Measurements from ENCODE around the gene HRH1.
A peak's percentile ranks its signal among the peaks of the same experiment; 100 is the strongest.
"Not testable (repeated sequence)": the region's sequence is repeated elsewhere in the genome, so short reads cannot be mapped to it uniquely, and the experiment has no call there.

HRH1 gene

GRCh38 chr3:11245827-11246662 lies 91.8 kb downstream of the HRH1 start:
- no peak for FAIRE-seq

DNA sequence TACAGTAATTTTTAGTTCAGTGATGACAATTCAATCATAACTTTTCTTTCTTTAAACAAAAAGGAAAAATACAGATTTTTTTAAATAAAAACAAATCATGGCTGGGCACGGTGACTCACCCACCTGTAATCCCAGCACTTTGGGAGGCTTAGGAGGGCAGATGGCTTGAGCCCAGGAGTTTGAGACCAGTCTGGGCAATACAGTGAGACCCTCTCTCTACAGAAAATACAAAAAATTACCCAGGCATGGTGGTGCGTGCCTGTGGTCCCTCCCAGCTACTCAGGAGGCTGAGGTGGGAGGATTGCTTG lies 92.3 kb downstream of the HRH1 start:
- no peak for FAIRE-seq

GRCh38 chr3:11247362-11247761 lies 93.1 kb downstream of the HRH1 start:
- no peak for FAIRE-seq

DNA sequence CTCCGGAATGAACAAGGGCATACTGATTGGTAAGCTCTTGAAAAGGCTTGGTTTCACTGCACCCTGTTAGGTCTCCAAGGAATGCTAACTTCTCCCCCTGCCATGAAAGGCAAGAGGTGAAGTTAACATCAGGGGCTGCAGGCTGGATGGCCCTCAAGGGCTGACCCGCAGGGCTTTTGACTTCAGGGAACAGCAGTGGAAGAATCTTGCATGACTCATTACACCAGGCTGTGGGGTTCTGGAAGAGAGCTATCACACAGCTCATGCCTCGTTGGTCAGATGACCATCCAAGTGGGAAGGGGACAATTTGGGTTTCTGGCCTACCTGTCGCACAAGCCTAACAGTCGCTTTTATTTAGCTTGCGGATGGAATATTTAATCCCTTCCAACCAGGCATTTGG lies 94.3 kb downstream of the HRH1 start:
- no peak for FAIRE-seq

GRCh38 chr3:11250902-11251806 lies 96.9 kb downstream of the HRH1 start:
- no peak for FAIRE-seq

DNA sequence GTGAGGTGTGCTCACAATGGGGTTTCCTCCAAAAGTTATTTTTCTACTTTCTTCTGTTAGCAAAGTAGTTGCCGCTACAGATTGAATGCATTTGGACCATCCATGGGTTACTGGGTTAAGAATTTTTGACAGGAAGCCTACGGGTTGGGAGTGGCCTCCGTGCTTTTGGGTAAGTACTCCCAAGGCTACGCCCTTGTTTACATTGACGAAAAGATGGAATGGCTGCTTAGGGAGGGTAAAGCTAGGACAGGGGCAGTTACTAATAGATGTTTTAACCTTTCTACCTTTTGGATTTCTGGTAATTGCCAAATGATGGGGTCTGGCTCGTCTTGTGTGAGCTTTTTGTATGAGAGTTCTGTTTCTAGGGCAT lies 97.5 kb downstream of the HRH1 start:
- FAIRE-seq = no peak

DNA sequence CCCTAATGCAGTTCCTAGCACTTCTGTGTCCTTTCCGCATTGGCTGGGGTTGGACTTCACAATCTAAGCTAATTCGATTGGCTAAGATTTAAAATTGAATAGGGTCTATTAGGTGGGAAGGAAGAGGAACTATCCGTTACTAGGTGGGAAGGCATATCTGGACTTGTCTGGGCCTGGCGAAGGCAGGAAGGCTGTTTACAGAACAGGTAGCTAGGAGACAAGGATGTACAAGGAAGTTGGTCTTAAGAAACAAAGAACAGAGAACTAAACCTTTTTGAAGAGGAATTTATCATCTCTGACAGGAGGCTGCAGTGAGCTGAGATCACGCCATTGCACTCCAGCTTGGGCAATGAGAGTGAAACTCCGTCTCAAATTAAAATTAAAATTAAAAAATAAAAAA lies 100.6 kb downstream of the HRH1 start:
- no peak for FAIRE-seq

GRCh38 chr3:11255537-11255936 lies 101.2 kb downstream of the HRH1 start:
- FAIRE-seq = not testable (repeated sequence)

- no peak for FAIRE-seq
Measured at GRCh38 chr3:11258958-11259357, 104.7 kb downstream of the HRH1 start.

GRCh38 chr3:11260460-11260859 lies 106.2 kb downstream of the HRH1 start:
- no peak for FAIRE-seq

DNA sequence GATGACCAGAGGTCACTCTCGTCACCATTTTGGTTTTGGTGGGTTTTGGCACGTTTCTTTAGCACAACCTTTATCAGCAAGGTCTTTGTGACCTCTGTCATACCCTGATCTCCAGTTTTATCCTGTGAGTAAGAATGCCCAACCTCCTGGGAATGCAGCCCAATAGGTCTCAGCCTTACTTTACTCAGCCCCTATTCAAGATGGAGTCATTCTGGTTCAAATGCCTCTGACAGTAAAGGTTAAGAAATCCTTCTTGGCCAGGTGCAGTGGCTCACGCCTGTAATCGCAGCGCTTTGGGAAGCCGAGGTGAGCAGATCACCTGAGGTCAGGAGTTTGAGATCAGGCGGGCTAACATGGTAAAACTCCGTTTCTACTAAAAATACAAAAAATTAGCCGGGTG lies 114.7 kb downstream of the HRH1 start:
- no peak for FAIRE-seq

DNA sequence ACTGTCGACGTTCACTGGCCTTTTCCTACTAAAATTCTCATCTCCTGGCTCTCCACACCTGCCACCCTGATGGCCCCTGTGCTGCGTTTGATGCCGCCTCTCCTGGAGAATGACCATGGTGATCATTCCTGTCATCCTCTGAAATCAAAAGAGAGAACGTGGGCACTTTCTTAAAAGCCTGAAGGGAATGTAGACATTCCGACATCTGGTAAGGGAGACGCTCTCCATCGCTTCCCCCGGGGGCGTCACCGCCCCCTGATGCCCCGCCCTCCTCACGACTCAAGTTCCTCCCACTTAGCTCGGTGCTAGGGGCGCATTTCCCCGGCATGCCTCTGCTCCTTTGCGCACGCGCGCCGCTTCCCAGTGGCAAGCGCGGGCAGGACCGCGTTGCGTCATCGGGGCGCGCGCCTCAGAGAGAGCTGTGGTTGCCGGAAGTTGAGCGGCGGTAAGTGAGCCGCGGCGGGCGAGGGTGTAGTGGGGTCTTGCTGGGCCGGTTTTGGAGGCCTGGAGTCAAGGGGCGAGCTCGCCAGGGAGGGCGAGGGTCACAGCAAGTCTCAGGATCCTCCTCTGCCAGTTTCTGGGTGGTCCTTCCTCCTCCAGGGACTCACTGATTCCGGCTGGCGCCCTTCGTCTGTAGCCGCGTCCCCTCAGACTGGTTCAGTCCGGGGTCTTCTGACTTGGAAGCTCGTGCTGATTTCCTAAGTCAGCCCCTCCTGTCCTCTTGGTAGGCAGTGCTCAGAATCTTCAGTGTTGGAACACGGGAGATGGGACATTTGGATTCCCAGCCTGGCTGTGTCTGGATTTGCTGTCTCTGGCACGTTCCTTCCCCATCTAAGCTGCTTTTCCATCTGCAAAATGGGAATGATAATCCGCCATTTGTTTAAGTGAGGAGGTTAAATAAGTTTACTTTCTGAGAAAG lies 118.0 kb downstream of the HRH1 start, which contains the start of gene ATG7:
TSS of gene ATG7 (plus strand) at position 412 of the 919 bp plus-strand sequence. CDS start 26,299 bp downstream, outside the sequence.
- peak; percentile 82 for FAIRE-seq

DNA sequence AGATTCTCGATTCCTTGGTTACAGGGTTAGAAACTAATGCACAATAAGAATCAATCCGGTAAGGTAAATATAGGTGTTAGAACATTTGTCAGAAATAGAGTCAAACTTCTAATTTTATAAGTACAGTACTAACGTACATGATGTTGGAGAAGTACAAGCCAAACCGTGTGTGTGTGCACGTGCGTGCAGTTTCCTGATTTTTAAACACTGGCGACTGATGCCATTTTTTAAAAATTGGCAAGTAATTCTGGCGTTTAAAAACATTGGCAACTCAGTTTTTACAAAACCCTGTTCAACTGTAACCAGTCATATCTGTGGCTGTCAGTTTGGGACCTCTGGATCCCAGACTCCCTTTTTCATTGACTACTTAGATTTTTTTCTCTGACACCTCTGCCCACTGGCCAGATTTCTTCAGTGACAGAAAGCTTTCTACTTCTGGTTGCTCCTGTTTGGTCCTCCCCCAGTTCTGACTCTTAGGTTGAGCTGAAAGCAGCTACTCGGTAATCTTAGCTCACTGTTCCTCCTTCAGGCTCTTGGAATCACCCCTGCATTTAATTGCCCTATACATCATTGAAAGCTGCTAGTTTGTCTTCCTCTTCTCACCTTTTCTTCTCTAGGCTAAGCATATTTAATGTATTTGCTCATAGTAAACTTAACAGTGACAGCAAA lies 118.7 kb downstream of the HRH1 start:
- FAIRE-seq = no peak

- FAIRE-seq = no peak
Measured at GRCh38 chr3:11273891-11274291, 119.6 kb downstream of the HRH1 start.

- FAIRE-seq = no peak
Measured at GRCh38 chr3:11274566-11275142, 120.4 kb downstream of the HRH1 start.

DNA sequence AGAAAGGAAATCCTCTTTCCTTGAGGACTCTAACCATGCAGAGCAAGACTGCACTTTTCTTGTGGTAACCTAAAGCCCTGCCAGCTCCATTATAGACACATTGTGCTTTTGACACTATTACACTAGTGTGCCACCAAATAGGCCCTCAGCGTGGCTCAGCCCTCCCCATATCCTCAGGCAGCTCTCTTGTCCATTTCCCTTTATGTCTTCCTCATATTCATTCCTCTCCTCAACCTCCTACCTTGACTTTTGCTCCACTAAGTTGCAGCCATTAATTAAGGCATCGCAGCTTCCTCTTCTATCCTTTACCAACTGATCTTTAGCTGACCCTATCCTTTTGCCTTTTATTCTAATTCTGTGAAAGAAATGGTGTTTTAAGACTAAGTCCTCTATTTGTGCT lies 121.6 kb downstream of the HRH1 start:
- no peak for FAIRE-seq

DNA sequence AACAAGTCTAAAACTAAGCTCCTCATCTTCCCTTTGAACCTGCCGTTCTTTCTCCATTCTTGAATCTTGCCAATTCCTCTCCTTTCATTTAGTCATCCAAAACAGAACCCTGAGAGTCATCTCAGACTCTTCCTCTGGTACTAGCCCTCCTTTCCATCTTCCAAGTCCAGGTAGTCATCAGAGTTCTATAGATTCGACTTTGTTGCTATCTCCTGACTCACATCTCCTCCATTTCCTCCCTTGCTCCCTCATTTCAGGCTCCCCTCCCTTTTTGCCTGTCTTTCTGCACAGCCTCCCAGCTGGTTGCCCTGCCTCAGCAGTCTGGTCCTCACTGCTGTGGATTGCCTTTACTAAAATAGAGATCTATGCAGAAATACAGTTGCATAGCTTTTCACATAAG lies 122.6 kb downstream of the HRH1 start:
- no peak for FAIRE-seq

GRCh38 chr3:11282250-11283138 lies 128.2 kb downstream of the HRH1 start:
- no peak for FAIRE-seq

GRCh38 chr3:11283139-11283475 lies 128.8 kb downstream of the HRH1 start:
- FAIRE-seq = no peak

DNA sequence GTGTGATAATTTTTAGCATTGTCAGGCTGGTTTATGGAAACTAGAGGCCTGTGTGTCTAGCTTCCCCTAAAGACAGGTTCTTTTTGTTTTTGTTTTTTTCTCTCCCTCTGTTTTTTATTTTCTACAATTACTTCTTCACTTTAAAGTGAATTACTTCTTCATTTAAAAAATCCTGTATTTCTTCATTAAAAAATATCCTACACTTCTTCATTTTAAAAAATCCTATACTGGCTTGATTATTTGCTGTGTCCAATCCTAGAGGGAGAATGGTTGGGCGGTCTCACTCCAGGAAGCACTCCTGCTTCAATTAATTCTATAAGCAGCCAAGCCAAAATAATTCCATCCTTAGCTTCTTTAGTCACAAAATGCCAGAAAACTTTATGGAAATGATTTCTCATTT lies 129.7 kb downstream of the HRH1 start:
- no peak for FAIRE-seq

- FAIRE-seq = no peak
Measured at GRCh38 chr3:11285471-11285870, 131.2 kb downstream of the HRH1 start.
